ENCODE data around the gene TEN1.
A peak's percentile ranks its signal among the peaks of the same experiment; 100 is the strongest.

Gene TEN1

DNA sequence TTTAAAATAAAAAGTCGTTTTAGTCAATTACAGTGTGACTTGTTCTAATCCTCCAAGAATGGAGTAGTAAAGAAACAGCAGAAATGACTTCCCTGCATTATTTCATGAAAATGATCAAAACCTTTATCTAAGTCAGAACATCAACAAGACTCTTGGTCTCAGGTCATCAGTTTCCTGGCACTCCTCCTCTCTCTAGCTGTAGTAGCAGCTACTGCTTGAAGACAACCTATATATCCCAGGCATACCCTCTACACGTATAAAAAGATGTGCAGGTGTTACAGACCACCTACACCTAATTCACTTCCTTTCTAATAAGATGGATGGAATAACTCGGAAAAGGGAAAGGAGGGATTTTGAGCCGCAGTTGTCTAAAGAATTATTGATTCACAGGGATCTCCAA, 36.6 kb upstream of the TEN1 start:
- H3K27ac ChIP-seq: no peak overlapping the region
- TF ChIP-seq ZFX (IDR thresholded peaks at IDR 0.05): no peak
- TF ChIP-seq, protein P1, sequence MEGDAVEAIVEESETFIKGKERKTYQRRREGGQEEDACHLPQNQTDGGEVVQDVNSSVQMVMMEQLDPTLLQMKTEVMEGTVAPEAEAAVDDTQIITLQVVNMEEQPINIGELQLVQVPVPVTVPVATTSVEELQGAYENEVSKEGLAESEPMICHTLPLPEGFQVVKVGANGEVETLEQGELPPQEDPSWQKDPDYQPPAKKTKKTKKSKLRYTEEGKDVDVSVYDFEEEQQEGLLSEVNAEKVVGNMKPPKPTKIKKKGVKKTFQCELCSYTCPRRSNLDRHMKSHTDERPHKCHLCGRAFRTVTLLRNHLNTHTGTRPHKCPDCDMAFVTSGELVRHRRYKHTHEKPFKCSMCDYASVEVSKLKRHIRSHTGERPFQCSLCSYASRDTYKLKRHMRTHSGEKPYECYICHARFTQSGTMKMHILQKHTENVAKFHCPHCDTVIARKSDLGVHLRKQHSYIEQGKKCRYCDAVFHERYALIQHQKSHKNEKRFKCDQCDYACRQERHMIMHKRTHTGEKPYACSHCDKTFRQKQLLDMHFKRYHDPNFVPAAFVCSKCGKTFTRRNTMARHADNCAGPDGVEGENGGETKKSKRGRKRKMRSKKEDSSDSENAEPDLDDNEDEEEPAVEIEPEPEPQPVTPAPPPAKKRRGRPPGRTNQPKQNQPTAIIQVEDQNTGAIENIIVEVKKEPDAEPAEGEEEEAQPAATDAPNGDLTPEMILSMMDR (conservative IDR thresholded peaks at IDR 0.05): no peak

DNA sequence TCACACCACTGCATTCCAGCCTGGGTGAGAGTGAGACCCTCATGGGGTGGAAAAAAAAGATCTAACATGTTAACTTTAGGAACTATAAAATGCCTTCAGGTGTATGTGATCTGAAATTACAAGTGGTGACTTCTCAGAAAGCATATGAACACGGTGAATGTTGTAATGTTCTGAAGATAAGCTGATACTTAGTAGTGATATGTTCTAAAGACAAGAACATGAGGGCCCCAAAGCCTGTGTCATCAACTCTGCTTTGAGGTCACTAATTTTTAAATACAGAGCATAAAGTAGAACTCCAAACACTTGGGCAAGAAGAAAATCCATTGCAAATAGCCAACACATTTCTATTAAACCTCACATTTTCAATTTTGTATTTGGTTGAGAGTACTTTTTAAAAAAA, 35.5 kb upstream of the TEN1 start:
- no peak overlapping the region for H3K27ac ChIP-seq
- TF ChIP-seq ZFX (IDR thresholded peaks at IDR 0.05): no peak
- TF ChIP-seq, protein P1 (conservative IDR thresholded peaks at IDR 0.05): no peak

- no peak for TF ChIP-seq ZFX (IDR thresholded peaks at IDR 0.05)
- TF ChIP-seq, protein P1 (conservative IDR thresholded peaks at IDR 0.05): no peak
- H3K27ac ChIP-seq: no peak overlapping the region
Observed at GRCh38 chr17:75945211-75945610, 33.8 kb upstream of the TEN1 start.

GRCh38 chr17:75950421-75950820, 28.6 kb upstream of the TEN1 start:
- no peak for TF ChIP-seq ZFX (IDR thresholded peaks at IDR 0.05)

DNA sequence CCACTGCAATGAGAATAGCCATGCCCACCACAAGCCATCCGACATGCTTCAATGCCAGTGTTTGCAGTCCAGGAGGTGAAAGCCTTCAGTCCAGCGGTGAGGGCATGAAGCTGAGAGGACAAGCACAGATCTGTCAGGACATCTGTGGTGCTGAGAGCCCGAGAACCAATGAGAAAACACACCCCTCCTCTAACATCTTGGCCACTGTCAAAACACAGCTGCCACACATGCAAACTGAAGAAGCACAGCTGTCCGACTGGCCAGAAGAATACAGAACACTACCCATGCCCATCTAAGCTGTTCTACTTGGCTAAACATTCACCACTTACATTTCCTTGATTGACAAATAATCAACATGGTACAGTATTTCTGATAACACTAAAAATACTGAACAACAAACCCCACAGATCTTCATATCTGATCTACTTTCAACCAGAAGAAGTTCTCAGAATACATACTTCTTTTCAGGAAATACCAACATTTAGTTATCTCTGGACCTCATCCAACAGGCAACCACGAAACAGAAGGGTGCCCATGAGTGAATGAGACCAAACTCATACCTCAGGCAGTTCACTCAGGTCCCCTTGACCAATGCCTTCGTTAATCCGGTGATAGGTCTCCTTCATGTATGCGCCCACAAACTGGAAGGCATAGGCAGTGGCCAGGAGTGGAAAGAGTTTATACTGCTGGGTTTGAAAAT, 28.0 kb upstream of the TEN1 start:
- H3K27ac ChIP-seq: no peak overlapping the region
- TF ChIP-seq, protein P1 (conservative IDR thresholded peaks at IDR 0.05): no peak
- no peak for TF ChIP-seq ZFX (IDR thresholded peaks at IDR 0.05)

More at GRCh38 chr17:75950421-75950820, 28.6 kb upstream of the TEN1 start:
- no peak overlapping the region for H3K27ac ChIP-seq

DNA sequence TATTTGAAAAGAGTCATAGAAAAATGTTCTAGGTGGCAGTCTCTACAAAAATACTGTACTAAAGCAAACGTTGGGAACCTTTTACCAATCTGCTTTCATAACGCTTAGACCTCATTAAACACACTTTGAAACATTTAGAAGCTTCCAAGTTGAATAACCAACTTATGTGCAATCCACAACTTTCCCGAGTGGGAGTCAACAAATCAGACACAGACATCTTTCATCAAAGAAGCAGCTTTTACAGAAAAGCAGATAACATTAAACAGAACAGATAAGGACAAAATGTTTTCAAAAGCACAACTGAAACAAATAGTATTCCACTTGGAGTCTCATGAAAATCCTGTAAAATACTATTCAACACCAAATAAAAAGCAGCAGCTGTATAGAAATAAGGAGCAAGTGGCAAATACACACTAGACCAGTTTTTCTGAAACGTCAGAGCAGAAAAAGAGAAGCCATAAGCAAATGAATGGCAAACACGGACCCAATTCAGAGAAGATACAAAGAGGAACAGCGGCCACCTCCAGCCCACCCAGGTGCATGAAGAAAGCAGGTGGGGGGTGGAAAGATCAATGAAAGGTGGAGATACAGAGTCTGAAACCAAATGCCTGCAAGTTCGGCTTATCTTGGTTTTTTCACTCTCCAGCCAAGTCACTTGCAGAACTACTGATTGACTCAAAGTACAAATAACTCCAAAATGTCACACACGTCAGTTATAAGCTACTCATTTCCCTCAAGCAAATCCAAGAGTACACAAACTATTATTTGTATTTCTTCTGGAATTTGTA, 19.8 kb upstream of the TEN1 start:
- TF ChIP-seq ZFX (IDR thresholded peaks at IDR 0.05): no peak
- TF ChIP-seq, protein P1 (conservative IDR thresholded peaks at IDR 0.05): no peak
- H3K27ac ChIP-seq: no peak overlapping the region; the same call in 1 of the 2 replicates

- TF ChIP-seq, protein P1 (conservative IDR thresholded peaks at IDR 0.05): no peak
- no peak for TF ChIP-seq ZFX (IDR thresholded peaks at IDR 0.05)
- H3K27ac ChIP-seq: peak overlapping the region; percentile 45
Observed at GRCh38 chr17:75959839-75960511, 19.1 kb upstream of the TEN1 start.
